Skeletal muscle satellite cell (primary cell): ENCODE data around the gene OR2A42.
"Not testable (repeated sequence)": the region's sequence is repeated elsewhere in the genome, so short reads cannot be mapped to it uniquely, and the experiment has no call there.

Experiments used
- H3K27me3 ChIP-seq: 2 replicates; pipeline ENCODE4 v1.7.0; 2013; ENCODE audit warnings: low read length; ENCODE audit not compliant: control insufficient read depth, insufficient read depth
- H3K36me3 ChIP-seq: 2 replicates; pipeline ENCODE4 v1.7.0; 2013; ENCODE audit warnings: mild to moderate bottlenecking, control low read depth, low read length; ENCODE audit not compliant: insufficient read depth
- H3K4me1 ChIP-seq: 2 replicates; pipeline ENCODE4 v1.7.0; 2013; ENCODE audit warnings: low read length; ENCODE audit not compliant: control insufficient read depth, insufficient read depth
- H3K4me2 ChIP-seq: 2 replicates; pipeline ENCODE4 v1.7.0; 2013; ENCODE audit warnings: mild to moderate bottlenecking, low read length
- H3K4me3 ChIP-seq: 2 replicates; pipeline ENCODE4 v1.7.0; 2013; ENCODE audit warnings: low read length
- H3K9ac ChIP-seq: 2 replicates; pipeline ENCODE4 v1.7.0; 2013; ENCODE audit warnings: mild to moderate bottlenecking, low read depth, low read length, moderate library complexity
- H3K9me3 ChIP-seq: replicated peaks from 2 replicates; pipeline ENCODE4 v1.7.0; 2013; ENCODE audit warnings: mild to moderate bottlenecking, control low read depth, low read length

Gene OR2A42

GRCh38 chr7:144255471-144255897, 16.1 kb upstream of the OR2A42 start:
- Histone ChIP-seq H3K36me3 (no peaks in the 10 kb centered on the region), H3K4me2 (no peak overlapping the region), H3K4me1 (no peaks in the 10 kb centered on the region), H3K27me3 (no peaks in the 10 kb centered on the region), H3K9ac (no peak overlapping the region), H3K4me3 (no peak overlapping the region), H3K9me3 (no peaks in the 10 kb centered on the region)

GRCh38 chr7:144252307-144252706, 12.9 kb upstream of the OR2A42 start:
- H3K4me2 ChIP-seq, result not testable (repeated sequence)

GRCh38 chr7:144247674-144248330, 8.4 kb upstream of the OR2A42 start:
- H3K9ac ChIP-seq, H3K4me3 ChIP-seq, H3K9me3 ChIP-seq, H3K4me1 ChIP-seq, H3K27me3 ChIP-seq, H3K36me3 ChIP-seq, H3K4me2 ChIP-seq: not testable (repeated sequence)

More at GRCh38 chr7:144252307-144252706, 12.9 kb upstream of the OR2A42 start:
- H3K4me1 ChIP-seq, H3K9ac ChIP-seq, H3K27me3 ChIP-seq, H3K9me3 ChIP-seq, H3K4me3 ChIP-seq, H3K36me3 ChIP-seq: not testable (repeated sequence)

GRCh38 chr7:144246967-144247366, 7.6 kb upstream of the OR2A42 start:
- not testable (repeated sequence) for H3K9ac ChIP-seq, H3K27me3 ChIP-seq, H3K4me2 ChIP-seq, H3K36me3 ChIP-seq, H3K4me3 ChIP-seq, H3K4me1 ChIP-seq, H3K9me3 ChIP-seq

- H3K9ac ChIP-seq, H3K4me1 ChIP-seq, H3K27me3 ChIP-seq, H3K36me3 ChIP-seq, H3K4me2 ChIP-seq, H3K4me3 ChIP-seq, H3K9me3 ChIP-seq: not testable (repeated sequence)
Measured at GRCh38 chr7:144245372-144245771, 6.0 kb upstream of the OR2A42 start.

GRCh38 chr7:144238530-144239082, 799 bp downstream of the OR2A42 start:
- H3K9ac ChIP-seq, H3K4me1 ChIP-seq, H3K4me3 ChIP-seq, H3K4me2 ChIP-seq, H3K36me3 ChIP-seq, H3K9me3 ChIP-seq, H3K27me3 ChIP-seq: not testable (repeated sequence)

DNA sequence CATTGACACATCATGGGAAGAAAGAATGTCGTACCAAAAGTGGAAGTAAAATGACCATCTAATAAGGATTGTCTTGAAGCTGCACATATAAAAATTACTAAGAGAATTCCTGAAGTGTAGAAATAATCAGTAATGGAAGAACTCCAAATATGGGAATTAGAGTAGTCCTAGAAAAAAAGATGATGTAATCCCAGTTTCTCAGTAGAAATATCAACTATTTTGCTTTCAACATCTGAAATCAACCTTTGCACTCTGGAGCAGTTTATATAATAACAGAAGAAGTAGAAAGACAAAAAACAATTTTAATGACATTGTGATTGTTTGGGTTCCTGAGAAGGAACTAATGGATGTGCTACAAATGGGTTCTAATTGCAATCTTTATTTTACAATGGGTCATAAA, 6.4 kb downstream of the OR2A42 start:
- H3K27me3 ChIP-seq, H3K9ac ChIP-seq, H3K4me3 ChIP-seq, H3K4me1 ChIP-seq, H3K4me2 ChIP-seq, H3K36me3 ChIP-seq, H3K9me3 ChIP-seq: not testable (repeated sequence)

GRCh38 chr7:144231027-144231426, 8.4 kb downstream of the OR2A42 start:
- H3K9ac ChIP-seq, H3K4me1 ChIP-seq, H3K36me3 ChIP-seq, H3K27me3 ChIP-seq, H3K4me2 ChIP-seq, H3K4me3 ChIP-seq, H3K9me3 ChIP-seq: not testable (repeated sequence)

DNA sequence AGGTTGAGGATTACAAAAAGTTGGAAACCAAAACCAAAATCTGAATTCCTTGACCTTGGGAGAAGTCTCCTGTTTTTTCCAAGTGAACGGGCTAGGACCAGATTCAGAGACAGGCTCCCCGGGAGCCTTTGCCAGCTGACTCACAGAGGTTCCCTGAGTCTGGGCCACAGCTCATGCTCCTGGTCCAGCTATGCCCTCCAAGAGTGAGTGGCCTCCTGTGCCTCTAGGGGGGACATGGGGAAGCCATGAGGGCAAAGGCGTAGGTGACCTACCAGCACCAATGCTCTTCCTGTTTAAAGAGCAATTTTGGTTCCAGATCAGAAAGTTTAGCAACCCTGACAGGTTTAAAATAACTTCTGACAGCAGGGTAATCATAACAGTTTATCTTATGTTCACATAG, 10.6 kb downstream of the OR2A42 start:
- not testable (repeated sequence) for H3K4me1 ChIP-seq, H3K9me3 ChIP-seq, H3K9ac ChIP-seq, H3K36me3 ChIP-seq, H3K27me3 ChIP-seq, H3K4me2 ChIP-seq, H3K4me3 ChIP-seq

- H3K4me3 ChIP-seq, H3K4me2 ChIP-seq, H3K27me3 ChIP-seq, H3K9ac ChIP-seq, H3K9me3 ChIP-seq, H3K36me3 ChIP-seq, H3K4me1 ChIP-seq: not testable (repeated sequence)
Measured at GRCh38 chr7:144226866-144227265, 12.5 kb downstream of the OR2A42 start.

DNA sequence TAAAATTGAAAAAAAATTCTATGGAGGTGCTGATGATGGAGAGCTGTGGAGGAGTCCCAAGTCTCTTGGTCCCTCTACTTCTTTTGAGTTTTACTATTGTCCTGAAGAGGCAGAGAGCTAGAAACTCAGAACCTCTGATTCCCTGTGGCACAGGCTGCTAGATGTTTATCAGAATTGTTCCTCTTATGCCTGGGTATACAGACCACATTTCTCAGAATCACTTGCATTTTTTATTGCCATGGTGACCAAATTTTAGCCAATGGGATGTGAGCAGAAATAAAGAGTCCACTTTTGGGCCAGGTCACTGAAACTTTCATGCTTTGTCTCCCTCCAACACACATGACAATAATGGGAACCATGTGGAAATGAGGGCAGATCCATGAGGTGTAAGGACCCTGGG, 15.7 kb downstream of the OR2A42 start:
- H3K27me3 ChIP-seq, H3K36me3 ChIP-seq, H3K9me3 ChIP-seq, H3K4me2 ChIP-seq, H3K4me1 ChIP-seq, H3K9ac ChIP-seq, H3K4me3 ChIP-seq: not testable (repeated sequence)

GRCh38 chr7:144220531-144220930, 18.9 kb downstream of the OR2A42 start:
- not testable (repeated sequence) for H3K36me3 ChIP-seq, H3K4me2 ChIP-seq, H3K27me3 ChIP-seq, H3K9me3 ChIP-seq, H3K4me3 ChIP-seq, H3K4me1 ChIP-seq, H3K9ac ChIP-seq
